ENCODE measurements around the gene PDIA5. TPM values are rescaled to one million over a fixed set of nuclear protein-coding genes. Genes with fewer than 3 reads are reported as not detected.

PDIA5 gene
- total and polyA plus RNA-seq, 2 of the 4 experiments (the other 2 are of a cell fraction) = 19.4 to 42.0 TPM

GRCh38 chr3:123064506-123064905 lies 2.3 kb upstream of the PDIA5 start:
- 0 out of 2 replicates have a peak, but pooled peaks cover 2% of the 10 kb centered on the region for H3K9me3 ChIP-seq (ENCODE audit: control insufficient read depth, insufficient read depth, low read length)
- ChIA-PET CTCF (no interaction called here), POLR2A (ENCODE audit: unreplicated experiment) (no interaction called here)
- no peak overlapping the region for H3K18ac ChIP-seq (ENCODE audit: low read depth, low read length)
- H2BK5ac ChIP-seq (ENCODE audit: low read depth, low read length, poor library complexity, severe bottlenecking) = no peak overlapping the region
- peaks cover 8% of the 10 kb centered on the region for H3K9me1 ChIP-seq (ENCODE audit: insufficient read depth, low read length)
- DNase-seq = no peak
- H2AK5ac ChIP-seq (ENCODE audit: low read depth, low read length) = no peak overlapping the region
- no peak overlapping the region for H4K5ac ChIP-seq (ENCODE audit: low read depth, low read length)
- H4K8ac ChIP-seq (ENCODE audit: low read depth in 2 of 2, low read length in 2 of 2) = no peak overlapping the region
- no peak overlapping the region for H3K4ac ChIP-seq (ENCODE audit: low read depth, low read length)
- no peak overlapping the region for H3K27ac ChIP-seq (ENCODE audit: insufficient read depth, low read length)
- peaks cover 13 to 24% of the 10 kb centered on the region in 2 experiments; a peak in 3 of 4 replicates for H3K79me1 ChIP-seq (ENCODE audit: low read depth in 1 of 2, low read length in 2 of 2)
- H3K27me3 ChIP-seq (ENCODE audit: control insufficient read depth, insufficient read depth, low read length) = peaks cover 20% of the 10 kb centered on the region
- H3K36me3 ChIP-seq (ENCODE audit: control insufficient read depth, insufficient read depth, low read length) = no peaks in the 10 kb centered on the region
- peaks cover 10% of the 10 kb centered on the region for H4K20me1 ChIP-seq (ENCODE audit: insufficient read depth, low read length)
- no peak overlapping the region for H2BK120ac ChIP-seq (ENCODE audit: low read depth, low read length)
- H3K4me3 ChIP-seq (ENCODE audit: insufficient read depth, low read depth, low read length) = no peak overlapping the region
- peaks cover 8% of the 10 kb centered on the region for H3K4me1 ChIP-seq (ENCODE audit: control insufficient read depth, insufficient read depth, low read length)
- H3K56ac ChIP-seq (ENCODE audit: extremely low read depth, insufficient read depth, low read length) = no peak overlapping the region
- H2AK9ac ChIP-seq (replicated peaks; ENCODE audit: low read depth, low read length, poor library complexity) = no peak overlapping the region
- in situ Hi-C loops (cut with MboI; ENCODE audit: low sequenced_read_pairs) = no loop called here
- H4K91ac ChIP-seq (ENCODE audit: insufficient read depth, low read depth, low read length) = no peak overlapping the region
- H2BK20ac ChIP-seq (ENCODE audit: low read depth, low read length) = no peak overlapping the region
- ATAC-seq (ENCODE audit: low read depth) = no peak
- intact Hi-C loops (cut with micrococcal nuclease) = no loop called here
- WGBS, 2 experiments (ENCODE audit: extremely low coverage in 2 of 2, insufficient read length in 1 of 2) = 96% methylated on average over 4 of the region's 4 CpGs; no CpG with 5 or more reads in 1 of the 2 experiments
- H3K14ac ChIP-seq (replicated peaks; ENCODE audit: low read depth, low read length) = no peak overlapping the region
- H3K23ac ChIP-seq (ENCODE audit: low read depth, low read length) = no peak overlapping the region
- BruUV-seq (replicated peaks) = no TSS peak
- dilution Hi-C loops (cut with HindIII; ENCODE audit: low sequenced_read_pairs, unreplicated experiment) = no loop called here
- H2AFZ ChIP-seq (replicated peaks; ENCODE audit: low read length, poor library complexity) = no peak overlapping the region
- TF ChIP-seq RFX5 (IDR thresholded peaks at IDR 0.05; ENCODE audit: low read depth, low read length) (no peak), CHD1 (IDR thresholded peaks at IDR 0.05; ENCODE audit: low read depth, low read length) (no peak), NFE2L2 (IDR thresholded peaks at IDR 0.05; ENCODE audit: low read depth, low read length) (no peak), RAD21 (IDR thresholded peaks at IDR 0.05; ENCODE audit: low read length) (no peak), CTCF (conservative IDR thresholded peaks at IDR 0.05; ENCODE audit: low read depth, low read length) (no peak), MAZ (IDR thresholded peaks at IDR 0.05; ENCODE audit: borderline replicate concordance, low read depth, low read length) (no peak), MAFK (IDR thresholded peaks at IDR 0.05; ENCODE audit: low read depth, low read length) (no peak), CEBPB (IDR thresholded peaks at IDR 0.05; ENCODE audit: low read depth, low read length) (no peak), POLR2A (IDR thresholded peaks at IDR 0.05; ENCODE audit: low read depth, low read length) (no peak), RCOR1 (IDR thresholded peaks at IDR 0.05; ENCODE audit: insufficient replicate concordance, low read length) (no peak), SMC3 (IDR thresholded peaks at IDR 0.05; ENCODE audit: low read depth, low read length) (no peak), BHLHE40 (IDR thresholded peaks at IDR 0.05; ENCODE audit: low read depth, low read length) (no peak), FOS (IDR thresholded peaks at IDR 0.05; ENCODE audit: low read depth, low read length) (no peak), USF2 (IDR thresholded peaks at IDR 0.05; ENCODE audit: low read depth, low read length) (no peak), MXI1 (IDR thresholded peaks at IDR 0.05; ENCODE audit: borderline replicate concordance, low read depth, low read length) (no peak)
- TF ChIP-seq, protein P1, sequence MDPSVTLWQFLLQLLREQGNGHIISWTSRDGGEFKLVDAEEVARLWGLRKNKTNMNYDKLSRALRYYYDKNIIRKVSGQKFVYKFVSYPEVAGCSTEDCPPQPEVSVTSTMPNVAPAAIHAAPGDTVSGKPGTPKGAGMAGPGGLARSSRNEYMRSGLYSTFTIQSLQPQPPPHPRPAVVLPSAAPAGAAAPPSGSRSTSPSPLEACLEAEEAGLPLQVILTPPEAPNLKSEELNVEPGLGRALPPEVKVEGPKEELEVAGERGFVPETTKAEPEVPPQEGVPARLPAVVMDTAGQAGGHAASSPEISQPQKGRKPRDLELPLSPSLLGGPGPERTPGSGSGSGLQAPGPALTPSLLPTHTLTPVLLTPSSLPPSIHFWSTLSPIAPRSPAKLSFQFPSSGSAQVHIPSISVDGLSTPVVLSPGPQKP (IDR thresholded peaks at IDR 0.05; ENCODE audit: borderline replicate concordance, low read depth, low read length) = no peak
- H2BK15ac ChIP-seq (ENCODE audit: low read depth, low read length) = no peak overlapping the region
- H3K9ac ChIP-seq (ENCODE audit: low read depth, low read length) = no peak overlapping the region
- H3K4me2 ChIP-seq (ENCODE audit: low read depth, low read length) = no peak overlapping the region
